ENCODE data around the gene HMMR.

HMMR gene

GRCh38 chr5:163505368-163506094 is 45.1 kb downstream of the HMMR start, which contains the start of gene MAT2B:
MAT2B (plus strand) TSS chr5:163505619; CDS start chr5:163505687, 68 bp downstream.
- H3K27ac ChIP-seq (ENCODE audit: low read length): peak within 1 kb of the TSS; percentile 87
- no peaks in the 10 kb centered on the region for H3K9me3 ChIP-seq (ENCODE audit: insufficient read depth, low read length)
- peaks cover 27% of the 10 kb centered on the region for H3K4me1 ChIP-seq (ENCODE audit: low read length)
- peak within 1 kb of the TSS; percentile 98 for H3K4me3 ChIP-seq (ENCODE audit: low read length)
- peaks cover 29% of the 10 kb centered on the region for H4K20me1 ChIP-seq (ENCODE audit: insufficient read depth, low read length)
- H3K9ac ChIP-seq (ENCODE audit: low read length): peak within 1 kb of the TSS; percentile 91
- no peaks in the 10 kb centered on the region for H3K27me3 ChIP-seq (ENCODE audit: low read depth, low read length)
- TF ChIP-seq CTCF (IDR thresholded peaks at IDR 0.05; ENCODE audit: low read depth, low read length) (peak; percentile 59), EZH2phosphoT487 (IDR thresholded peaks at IDR 0.05; ENCODE audit: low read depth) (no peak)
- H3K79me2 ChIP-seq (ENCODE audit: low read length): peaks cover 57% of the 10 kb centered on the region
- peak within 1 kb of the TSS; percentile 90 for H2AFZ ChIP-seq (ENCODE audit: low read depth, low read length)
- H3K36me3 ChIP-seq (replicated peaks; ENCODE audit: low read depth, low read length): no peaks in the 10 kb centered on the region
- peak within 1 kb of the TSS; percentile 92 for H3K4me2 ChIP-seq (ENCODE audit: low read length)

- peak overlapping the region; percentile 87 for H3K27ac ChIP-seq (ENCODE audit: low read length)
- peak overlapping the region; percentile 90 for H3K4me2 ChIP-seq (ENCODE audit: low read length)
- peaks cover 31% of the 10 kb centered on the region for H4K20me1 ChIP-seq (ENCODE audit: insufficient read depth, low read length)
- H3K36me3 ChIP-seq (replicated peaks; ENCODE audit: low read depth, low read length): no peaks in the 10 kb centered on the region
- H3K27me3 ChIP-seq (ENCODE audit: low read depth, low read length): no peaks in the 10 kb centered on the region
- H2AFZ ChIP-seq (ENCODE audit: low read depth, low read length): no peak overlapping the region
- H3K79me2 ChIP-seq (ENCODE audit: low read length): peaks cover 62% of the 10 kb centered on the region
- TF ChIP-seq CTCF (IDR thresholded peaks at IDR 0.05; ENCODE audit: low read depth, low read length) (no peak), EZH2phosphoT487 (IDR thresholded peaks at IDR 0.05; ENCODE audit: low read depth) (no peak)
- H3K9ac ChIP-seq (ENCODE audit: low read length): peak overlapping the region; percentile 91
- peak overlapping the region; percentile 98 for H3K4me3 ChIP-seq (ENCODE audit: low read length)
- no peaks in the 10 kb centered on the region for H3K9me3 ChIP-seq (ENCODE audit: insufficient read depth, low read length)
- H3K4me1 ChIP-seq (ENCODE audit: low read length): peaks cover 27% of the 10 kb centered on the region
These were observed 45.6 kb downstream of the HMMR start for GRCh38 chr5:163506095-163506457.

GRCh38 chr5:163506726-163507125 is 46.3 kb downstream of the HMMR start:
- Histone ChIP-seq H3K4me2 (ENCODE audit: low read length) (peak overlapping the region; percentile 90), H3K27me3 (ENCODE audit: low read depth, low read length) (no peaks in the 10 kb centered on the region), H3K4me1 (ENCODE audit: low read length) (peaks cover 27% of the 10 kb centered on the region), H2AFZ (ENCODE audit: low read depth, low read length) (no peak overlapping the region), H3K27ac (ENCODE audit: low read length) (no peak overlapping the region; the same call in 1 of the 2 replicates), H3K79me2 (ENCODE audit: low read length) (peaks cover 67% of the 10 kb centered on the region), H3K36me3 (replicated peaks; ENCODE audit: low read depth, low read length) (no peaks in the 10 kb centered on the region), H3K4me3 (ENCODE audit: low read length) (peak overlapping the region; percentile 98), H3K9me3 (ENCODE audit: insufficient read depth, low read length) (no peaks in the 10 kb centered on the region), H3K9ac (ENCODE audit: low read length) (peak overlapping the region; percentile 91), H4K20me1 (ENCODE audit: insufficient read depth, low read length) (peaks cover 31% of the 10 kb centered on the region)
- TF ChIP-seq CTCF (IDR thresholded peaks at IDR 0.05; ENCODE audit: low read depth, low read length) (no peak), EZH2phosphoT487 (IDR thresholded peaks at IDR 0.05; ENCODE audit: low read depth) (no peak)

- Histone ChIP-seq H4K20me1 (ENCODE audit: insufficient read depth, low read length) (peaks cover 31% of the 10 kb centered on the region), H3K79me2 (ENCODE audit: low read length) (peaks cover 79% of the 10 kb centered on the region), H3K27ac (ENCODE audit: low read length) (no peak overlapping the region), H3K9me3 (ENCODE audit: insufficient read depth, low read length) (no peaks in the 10 kb centered on the region), H2AFZ (ENCODE audit: low read depth, low read length) (no peak overlapping the region), H3K4me3 (ENCODE audit: low read length) (no peak overlapping the region), H3K27me3 (ENCODE audit: low read depth, low read length) (no peaks in the 10 kb centered on the region), H3K36me3 (replicated peaks; ENCODE audit: low read depth, low read length) (peaks cover 7% of the 10 kb centered on the region), H3K4me2 (ENCODE audit: low read length) (peak overlapping the region; percentile 18; the same call in 1 of the 2 replicates), H3K9ac (ENCODE audit: low read length) (no peak overlapping the region), H3K4me1 (ENCODE audit: low read length) (peaks cover 18% of the 10 kb centered on the region)
- TF ChIP-seq CTCF (IDR thresholded peaks at IDR 0.05; ENCODE audit: low read depth, low read length): no peak
- TF ChIP-seq EZH2phosphoT487 (IDR thresholded peaks at IDR 0.05; ENCODE audit: low read depth): no peak
These were observed 48.3 kb downstream of the HMMR start for GRCh38 chr5:163508753-163509152.
